Measurements from ENCODE around the gene IRGC. TPM values are rescaled to one million over a fixed set of nuclear protein-coding genes. Genes with fewer than 3 reads are reported as not detected.

The IRGC gene
- total RNA-seq, 2 donors from 2014 or later: not detected

DNA sequence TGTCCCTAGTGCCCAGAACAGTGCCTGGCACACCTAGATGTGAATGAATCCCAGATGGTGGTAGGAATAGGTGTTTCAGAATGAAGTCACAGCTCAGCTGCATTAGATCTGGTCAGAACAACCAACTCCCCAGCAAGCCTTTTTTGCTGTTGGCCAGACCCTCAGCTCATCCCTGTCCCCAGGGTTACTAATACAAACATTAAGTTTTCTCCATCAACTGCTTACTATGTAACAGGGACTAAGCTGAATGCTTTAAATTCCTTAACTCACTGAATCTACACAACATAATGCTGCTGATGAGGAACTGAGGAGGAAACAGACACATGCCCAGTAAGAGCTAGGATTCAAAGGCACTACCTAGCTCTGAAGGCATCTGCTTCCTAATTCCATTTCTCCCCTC, 20.1 kb downstream of the IRGC start:
- H3K27ac ChIP-seq: no peak overlapping the region
- H3K36me3 ChIP-seq: peaks cover 81% of the 10 kb centered on the region
- no peaks in the 10 kb centered on the region for H3K27me3 ChIP-seq
- no peaks in the 10 kb centered on the region for H3K4me1 ChIP-seq
- TF ChIP-seq, protein P1, sequence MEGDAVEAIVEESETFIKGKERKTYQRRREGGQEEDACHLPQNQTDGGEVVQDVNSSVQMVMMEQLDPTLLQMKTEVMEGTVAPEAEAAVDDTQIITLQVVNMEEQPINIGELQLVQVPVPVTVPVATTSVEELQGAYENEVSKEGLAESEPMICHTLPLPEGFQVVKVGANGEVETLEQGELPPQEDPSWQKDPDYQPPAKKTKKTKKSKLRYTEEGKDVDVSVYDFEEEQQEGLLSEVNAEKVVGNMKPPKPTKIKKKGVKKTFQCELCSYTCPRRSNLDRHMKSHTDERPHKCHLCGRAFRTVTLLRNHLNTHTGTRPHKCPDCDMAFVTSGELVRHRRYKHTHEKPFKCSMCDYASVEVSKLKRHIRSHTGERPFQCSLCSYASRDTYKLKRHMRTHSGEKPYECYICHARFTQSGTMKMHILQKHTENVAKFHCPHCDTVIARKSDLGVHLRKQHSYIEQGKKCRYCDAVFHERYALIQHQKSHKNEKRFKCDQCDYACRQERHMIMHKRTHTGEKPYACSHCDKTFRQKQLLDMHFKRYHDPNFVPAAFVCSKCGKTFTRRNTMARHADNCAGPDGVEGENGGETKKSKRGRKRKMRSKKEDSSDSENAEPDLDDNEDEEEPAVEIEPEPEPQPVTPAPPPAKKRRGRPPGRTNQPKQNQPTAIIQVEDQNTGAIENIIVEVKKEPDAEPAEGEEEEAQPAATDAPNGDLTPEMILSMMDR (IDR thresholded peaks at IDR 0.05): no peak
- no peak overlapping the region for H3K4me3 ChIP-seq
- no peaks in the 10 kb centered on the region for H3K9me3 ChIP-seq
- no peak for DNase-seq (ENCODE audit: low spot score)

DNA sequence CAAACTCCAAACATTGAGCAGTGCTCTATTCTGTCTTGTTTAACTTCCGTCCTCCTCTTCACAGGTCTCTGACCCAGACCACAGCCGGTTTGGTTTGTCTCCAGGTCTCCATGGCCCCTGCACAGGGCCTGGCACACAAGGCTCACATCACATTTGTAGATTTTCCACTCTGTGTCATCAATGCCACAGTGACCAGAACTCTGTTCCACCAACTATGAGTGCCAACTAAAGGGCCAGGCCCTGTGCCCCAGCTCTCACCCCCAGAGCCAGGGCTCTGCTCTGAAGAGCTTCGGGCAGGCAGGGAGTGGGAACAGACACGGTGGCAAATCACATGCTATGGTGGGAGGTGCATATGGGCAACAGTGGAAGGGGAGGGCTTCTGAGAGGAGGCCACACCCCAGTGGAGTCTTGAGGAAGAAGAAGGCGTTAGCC, 22.9 kb downstream of the IRGC start:
- H3K9me3 ChIP-seq: no peaks in the 10 kb centered on the region
- H3K36me3 ChIP-seq: peaks cover 81% of the 10 kb centered on the region
- H3K4me3 ChIP-seq: no peak overlapping the region
- no peak overlapping the region for H3K27ac ChIP-seq
- TF ChIP-seq, protein P1 (IDR thresholded peaks at IDR 0.05): no peak
- no peak for DNase-seq (ENCODE audit: low spot score)
- no peaks in the 10 kb centered on the region for H3K4me1 ChIP-seq
- no peaks in the 10 kb centered on the region for H3K27me3 ChIP-seq

DNA sequence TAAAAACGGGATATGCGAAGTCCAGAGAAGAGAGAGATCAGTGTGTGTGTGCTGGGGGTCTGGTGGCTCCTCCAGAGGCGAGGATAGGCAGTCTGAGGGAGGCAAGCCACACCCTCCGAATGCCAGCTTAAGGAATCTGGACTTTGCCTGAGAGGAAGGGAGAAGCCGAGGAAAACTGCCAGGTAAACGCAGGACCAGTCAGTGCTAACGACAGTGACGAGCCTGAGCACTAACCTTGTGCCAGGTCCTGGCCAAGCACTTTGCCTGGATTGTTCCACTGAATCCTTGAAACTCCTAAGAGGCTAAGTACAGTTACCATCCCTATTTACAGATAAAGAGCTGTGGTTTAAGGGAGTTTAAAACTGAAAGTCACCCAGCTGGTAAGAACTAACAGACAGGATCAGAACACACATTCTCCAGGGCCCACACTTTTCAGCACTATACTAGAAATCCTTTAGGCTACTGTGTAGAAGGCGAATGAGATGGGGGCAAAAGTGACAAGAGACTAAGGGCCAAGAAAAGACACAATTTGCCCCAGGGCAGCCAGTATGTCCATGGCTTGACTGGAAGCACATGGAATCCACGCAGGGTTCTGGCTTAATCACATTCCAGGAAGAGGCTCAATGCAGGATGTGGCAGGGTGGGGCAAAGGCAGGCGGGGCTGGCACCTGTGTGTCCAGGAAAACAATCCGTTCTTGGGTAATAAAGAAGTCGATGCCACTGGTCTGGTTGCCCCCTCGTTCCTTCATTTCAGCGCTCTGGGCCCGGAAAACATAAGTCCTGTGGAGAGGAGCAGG, 23.8 kb downstream of the IRGC start:
- Histone ChIP-seq H3K4me3 (no peak overlapping the region), H3K36me3 (peaks cover 84% of the 10 kb centered on the region), H3K27ac (no peak overlapping the region), H3K4me1 (no peaks in the 10 kb centered on the region), H3K27me3 (no peaks in the 10 kb centered on the region), H3K9me3 (no peaks in the 10 kb centered on the region)
- DNase-seq (ENCODE audit: low spot score): no peak
- TF ChIP-seq, protein P1 (IDR thresholded peaks at IDR 0.05): no peak

DNA sequence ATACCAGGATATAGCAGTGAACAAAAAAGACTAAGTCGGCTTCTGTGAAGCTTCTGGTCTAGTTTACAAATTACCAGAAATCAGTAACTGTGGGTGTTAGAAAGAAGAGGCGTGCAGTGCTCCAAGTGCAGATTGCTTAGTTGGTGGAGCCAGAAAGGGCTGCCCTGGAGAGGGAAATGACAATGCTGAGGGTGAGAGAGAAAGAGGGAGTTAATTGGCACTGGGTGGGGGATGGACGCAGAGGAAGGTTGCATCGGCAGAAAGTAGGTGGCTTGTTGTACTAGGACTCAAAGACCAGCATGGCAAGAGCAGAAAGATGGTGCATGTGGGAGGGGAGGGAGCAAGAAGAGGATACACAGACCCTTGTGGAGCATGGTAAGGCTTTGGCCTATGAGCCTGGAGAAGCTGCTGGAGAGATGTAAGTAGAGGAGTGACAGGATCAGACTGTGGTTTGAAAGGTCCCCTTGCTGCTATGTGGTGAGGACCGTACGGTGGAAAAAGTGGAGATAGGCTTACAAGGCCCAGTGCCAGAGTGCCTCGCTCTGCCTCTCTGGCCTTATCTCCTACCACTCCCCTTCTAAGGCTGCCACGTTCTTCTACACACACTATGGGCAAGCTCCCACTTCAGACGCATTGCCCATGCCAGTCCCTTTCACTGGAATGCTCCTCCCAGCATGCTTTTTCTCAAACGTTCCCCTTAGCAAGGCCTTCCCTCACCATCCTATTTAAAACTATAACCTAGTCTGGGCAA, 25.4 kb downstream of the IRGC start:
- DNase-seq (ENCODE audit: low spot score): no peak
- H3K27ac ChIP-seq: no peak overlapping the region
- H3K4me1 ChIP-seq: no peaks in the 10 kb centered on the region
- no peaks in the 10 kb centered on the region for H3K27me3 ChIP-seq
- H3K36me3 ChIP-seq: peaks cover 94% of the 10 kb centered on the region
- no peak overlapping the region for H3K4me3 ChIP-seq
- H3K9me3 ChIP-seq: no peaks in the 10 kb centered on the region
- TF ChIP-seq, protein P1 (IDR thresholded peaks at IDR 0.05): no peak

DNA sequence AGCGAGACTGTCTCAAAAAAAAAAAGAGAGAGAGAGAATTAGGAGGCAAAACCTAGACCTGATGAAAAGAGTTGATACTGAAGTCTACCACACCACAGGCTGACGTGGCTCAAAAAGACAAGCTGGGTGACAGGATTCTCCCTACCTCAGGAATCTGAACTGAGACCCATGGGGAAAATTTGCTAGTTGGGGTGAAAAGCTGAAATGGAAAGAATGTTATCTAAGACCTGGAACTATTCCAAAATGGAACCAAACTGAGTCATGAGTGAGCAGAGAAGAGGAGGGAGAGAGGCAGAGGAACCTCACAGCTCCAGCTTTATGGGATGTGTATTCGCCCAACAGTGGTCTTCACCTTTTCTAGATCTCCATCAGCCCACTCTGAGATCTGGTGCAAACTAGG, 27.2 kb downstream of the IRGC start:
- Histone ChIP-seq H3K9me3 (no peaks in the 10 kb centered on the region), H3K27ac (no peak overlapping the region), H3K4me1 (no peaks in the 10 kb centered on the region), H3K36me3 (peaks cover 94% of the 10 kb centered on the region), H3K4me3 (no peak overlapping the region), H3K27me3 (no peaks in the 10 kb centered on the region)
- TF ChIP-seq, protein P1 (IDR thresholded peaks at IDR 0.05): no peak
- DNase-seq (ENCODE audit: low spot score): no peak
